ENCODE measurements around the gene SMG9.
"Not testable (repeated sequence)": the region's sequence is repeated elsewhere in the genome, so short reads cannot be mapped to it uniquely, and the experiment has no call there.

SMG9 gene

DNA sequence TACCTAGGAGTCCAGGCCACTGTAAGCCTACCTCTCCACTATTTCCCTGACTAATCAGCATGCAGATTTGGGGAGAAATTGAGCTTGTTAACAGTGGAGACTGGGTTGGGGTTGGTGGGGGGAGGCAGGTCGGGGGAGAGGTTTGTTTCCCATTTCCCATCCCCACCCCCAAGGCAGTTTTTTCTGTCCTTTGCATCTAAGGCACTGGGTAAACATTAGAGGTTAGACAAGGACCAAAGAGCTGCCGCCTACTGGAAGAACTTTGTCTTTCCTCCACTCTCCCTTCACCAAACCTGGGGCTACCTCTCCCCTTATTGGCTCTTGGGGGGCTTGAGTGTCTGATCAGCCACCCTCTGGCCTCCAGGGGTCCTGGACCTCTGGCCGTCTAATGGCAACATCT lies 25.1 kb upstream of the SMG9 start:
- DNase-seq (ENCODE audit: low read depth, low spot score) = no peak

DNA sequence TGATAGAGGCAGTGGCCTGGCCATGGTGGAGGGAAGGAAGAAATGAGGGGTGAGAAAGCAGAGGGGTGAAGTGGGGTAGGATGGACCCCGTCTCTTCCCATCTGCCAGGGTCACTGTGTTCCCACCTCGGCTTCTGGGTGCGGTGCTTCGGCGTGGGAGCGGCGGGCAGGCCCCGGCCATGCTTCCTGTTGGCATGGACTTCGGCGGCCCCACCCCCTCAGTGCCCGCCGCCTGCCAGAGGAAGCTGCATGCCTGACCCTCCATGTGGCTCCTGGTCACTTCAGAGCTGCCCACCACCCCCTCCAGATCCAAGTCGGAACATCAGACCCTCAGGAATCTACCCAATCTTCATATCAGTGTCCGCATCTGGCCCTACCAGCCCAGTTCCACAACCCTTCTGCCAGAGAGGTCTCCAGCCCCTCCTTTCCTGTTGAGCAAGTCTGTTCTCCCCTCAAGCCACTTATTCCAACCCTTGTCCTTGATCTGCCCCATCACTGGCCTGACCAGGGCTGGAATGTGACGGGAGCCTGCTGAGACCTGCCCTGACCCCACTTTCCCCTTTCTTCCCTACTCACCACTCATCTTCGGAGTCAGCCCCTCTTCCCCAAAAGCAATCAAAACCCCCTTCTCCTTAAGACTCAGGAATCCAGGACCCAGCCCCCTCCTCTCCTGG lies 24.5 kb upstream of the SMG9 start:
- DNase-seq (ENCODE audit: low read depth, low spot score) = no peak

DNA sequence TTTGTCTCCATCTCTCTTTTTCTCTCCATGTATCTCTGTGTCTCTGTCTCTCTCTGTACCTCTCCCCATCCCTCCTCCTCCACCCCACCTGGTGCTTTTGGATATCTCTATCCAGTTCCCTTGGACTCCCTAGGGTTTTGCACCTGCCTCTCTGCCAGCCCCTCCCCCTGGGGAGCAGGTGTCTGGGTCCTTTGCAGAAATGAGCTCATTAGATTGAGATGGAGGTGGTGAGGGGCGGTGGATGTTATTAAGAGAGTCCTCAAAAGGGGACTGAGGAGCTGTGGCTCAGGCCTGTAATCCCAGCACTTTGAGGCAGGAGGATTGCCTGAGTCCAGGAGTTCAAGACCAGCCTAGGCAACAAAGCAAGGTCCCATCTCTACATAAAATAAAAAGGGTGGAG lies 23.9 kb upstream of the SMG9 start:
- DNase-seq (ENCODE audit: low read depth, low spot score) = no peak

DNA sequence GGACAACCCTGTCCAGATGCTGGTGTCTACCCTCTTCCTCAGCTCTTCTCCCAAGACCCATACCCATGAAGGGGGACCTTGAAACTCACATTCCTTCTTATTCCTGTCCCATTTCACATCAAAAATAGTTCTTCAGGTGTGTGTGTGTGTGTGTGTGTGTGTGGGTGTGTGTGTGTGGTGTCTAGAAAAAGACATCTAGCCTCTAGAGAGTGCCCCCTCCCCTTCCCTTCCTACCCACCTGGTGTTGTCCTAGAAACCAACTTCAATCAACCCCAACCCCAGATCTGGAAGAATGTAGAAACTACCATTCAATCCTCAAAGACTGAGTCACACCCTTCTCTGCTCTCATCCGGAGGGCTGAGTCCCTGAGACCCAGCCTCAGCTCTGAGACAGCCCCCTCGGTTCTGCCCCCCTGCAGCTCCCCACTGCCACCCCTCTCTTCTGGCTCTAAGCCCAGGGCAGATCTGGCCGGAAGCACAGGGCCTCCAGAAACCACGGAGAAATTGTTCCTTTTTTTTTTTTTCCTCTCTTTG lies 22.5 kb upstream of the SMG9 start:
- DNase-seq (ENCODE audit: low read depth, low spot score) = no peak

DNA sequence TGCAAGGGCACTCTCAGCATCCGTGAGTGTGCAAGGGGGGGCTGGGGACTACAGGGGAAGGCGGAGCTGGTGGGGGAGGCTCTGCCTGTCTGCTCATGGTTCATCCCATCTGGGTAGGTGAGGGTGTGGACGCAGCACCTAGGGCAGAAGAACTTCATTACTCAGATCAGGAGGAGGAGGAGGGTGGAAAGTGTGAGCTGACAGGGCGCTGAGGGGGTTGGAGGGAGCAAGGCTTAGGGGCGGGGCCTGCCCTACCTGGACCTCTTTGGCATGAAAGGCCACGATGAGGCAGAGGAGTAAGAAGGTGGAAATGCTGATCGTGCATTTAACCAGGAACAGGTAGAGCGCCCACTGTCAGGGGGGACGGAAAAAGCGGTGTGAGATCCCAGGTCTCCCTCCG lies 21.5 kb upstream of the SMG9 start:
- no peak for DNase-seq (ENCODE audit: low read depth, low spot score)

DNA sequence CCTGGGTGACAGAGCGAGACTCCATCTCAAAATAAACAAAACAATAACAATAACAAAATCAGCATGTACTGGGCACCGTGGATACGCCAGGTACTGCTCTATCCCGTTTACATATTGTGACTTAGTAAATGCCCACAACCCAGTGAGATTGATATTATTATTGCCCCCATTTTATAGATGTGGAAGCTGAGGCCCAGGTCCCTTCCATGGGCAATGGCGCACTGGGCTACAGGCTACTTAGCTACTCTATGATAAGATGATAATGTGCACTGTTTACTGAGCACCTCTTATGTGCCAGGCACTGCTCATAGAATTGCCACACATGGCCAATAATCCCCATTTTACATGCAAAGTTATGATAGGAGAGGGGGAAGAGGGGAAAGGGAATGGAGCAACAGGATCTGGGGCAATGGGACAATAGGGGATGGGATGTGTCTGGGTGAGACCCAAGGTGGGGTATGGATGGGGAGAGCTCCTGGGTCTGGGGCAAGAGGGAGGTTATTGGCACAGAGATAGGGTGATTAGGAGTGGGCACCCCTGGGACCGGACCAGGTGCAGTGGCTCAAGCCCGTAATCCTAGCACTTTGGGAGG lies 20.6 kb upstream of the SMG9 start:
- DNase-seq (ENCODE audit: low read depth, low spot score) = no peak

DNA sequence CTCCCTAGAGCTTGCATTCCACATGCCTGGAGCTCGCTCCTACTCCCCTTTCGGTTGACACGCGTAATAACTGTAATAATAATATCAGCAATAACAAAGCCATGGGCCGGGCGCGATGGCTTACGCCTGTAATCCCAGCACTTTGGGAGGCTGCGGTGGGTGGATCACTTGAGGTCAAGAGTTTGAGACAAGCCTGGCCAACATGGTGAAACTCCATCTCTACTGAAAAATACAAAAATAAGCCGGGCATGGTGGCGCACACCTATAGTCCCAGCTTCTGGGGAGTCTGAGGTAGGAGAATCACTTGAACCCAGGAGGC lies 20.1 kb upstream of the SMG9 start:
- not testable (repeated sequence) for DNase-seq (ENCODE audit: low read depth, low spot score)

DNA sequence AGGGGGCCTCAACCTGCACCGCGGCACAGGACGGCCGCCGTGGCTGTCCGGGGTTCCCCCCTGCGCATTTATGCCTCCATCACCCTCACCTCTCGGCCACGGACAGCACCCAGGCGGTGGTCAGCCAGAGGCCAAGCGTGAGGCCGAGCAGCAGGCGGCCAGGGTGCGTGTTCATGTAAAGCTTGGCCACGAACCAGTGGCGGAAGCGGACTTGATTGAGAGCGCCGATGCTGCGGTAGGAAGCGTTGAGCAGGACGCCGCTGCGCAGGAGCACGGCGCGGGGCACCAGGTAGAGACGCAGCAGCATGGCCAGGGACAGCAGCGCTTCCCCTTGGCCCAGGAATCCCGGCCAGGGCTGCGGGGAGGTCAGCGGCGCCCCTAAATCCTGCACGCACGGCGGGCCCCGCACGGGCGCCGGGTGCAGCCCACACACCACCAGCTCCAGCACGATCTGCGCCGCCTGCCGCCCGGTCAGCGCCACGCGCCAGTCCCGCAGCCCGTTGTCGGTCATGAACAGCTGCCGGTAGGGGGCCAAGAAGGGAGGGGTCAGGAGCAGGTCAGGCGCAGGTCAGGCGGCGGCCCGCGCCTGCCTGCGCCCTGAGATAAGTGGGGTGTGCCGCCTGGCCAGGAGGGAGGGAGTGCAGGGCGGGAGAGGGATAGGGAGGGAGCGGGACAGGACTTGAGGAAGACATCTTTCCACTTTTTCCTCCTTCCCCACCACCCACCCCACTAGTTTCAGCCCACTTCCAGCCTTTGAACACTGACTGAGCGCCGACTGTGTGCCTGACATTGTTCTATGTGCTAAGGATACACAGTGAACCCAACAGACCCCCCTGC lies 19.6 kb upstream of the SMG9 start:
- no peak for DNase-seq (ENCODE audit: low read depth, low spot score)

DNA sequence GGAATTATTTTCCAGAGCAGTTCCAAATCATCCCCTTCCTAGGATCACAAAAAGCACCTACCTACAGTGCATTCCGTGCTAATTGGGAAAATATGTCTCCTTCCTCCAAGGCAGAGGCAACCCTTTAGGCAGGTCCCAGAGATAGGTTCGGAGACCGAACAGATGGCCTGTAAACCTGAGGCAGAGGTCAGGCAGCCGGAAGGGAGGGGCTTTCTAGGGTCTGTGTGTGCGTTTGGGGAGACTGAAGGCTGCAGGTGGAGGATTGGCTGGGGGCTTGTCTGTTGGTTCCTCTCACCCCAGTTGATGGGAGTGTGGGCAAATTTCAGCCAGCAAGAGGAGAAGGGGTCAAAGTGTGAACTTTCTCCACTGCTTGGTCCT lies 19.0 kb upstream of the SMG9 start:
- no peak for DNase-seq (ENCODE audit: low read depth, low spot score)

DNA sequence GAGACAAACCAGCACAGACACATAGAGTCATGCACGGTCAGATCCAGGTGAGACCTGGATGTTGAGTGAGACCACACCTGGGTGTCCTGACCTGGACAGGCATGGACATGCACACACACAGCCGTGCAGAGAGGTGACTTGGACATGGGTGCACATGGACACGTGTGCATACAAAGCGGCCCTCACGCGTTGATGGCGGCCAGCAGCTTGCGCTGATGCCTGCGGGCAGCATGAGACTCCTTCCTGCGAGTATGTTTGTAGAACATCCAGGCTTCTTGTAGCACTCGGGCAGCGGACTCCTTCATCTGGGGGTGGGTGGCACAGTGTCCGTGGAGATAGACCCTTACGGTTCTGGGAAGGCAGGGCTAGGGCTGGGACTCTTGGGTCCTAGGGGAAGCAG lies 14.5 kb upstream of the SMG9 start:
- DNase-seq (ENCODE audit: low read depth, low spot score) = no peak

DNA sequence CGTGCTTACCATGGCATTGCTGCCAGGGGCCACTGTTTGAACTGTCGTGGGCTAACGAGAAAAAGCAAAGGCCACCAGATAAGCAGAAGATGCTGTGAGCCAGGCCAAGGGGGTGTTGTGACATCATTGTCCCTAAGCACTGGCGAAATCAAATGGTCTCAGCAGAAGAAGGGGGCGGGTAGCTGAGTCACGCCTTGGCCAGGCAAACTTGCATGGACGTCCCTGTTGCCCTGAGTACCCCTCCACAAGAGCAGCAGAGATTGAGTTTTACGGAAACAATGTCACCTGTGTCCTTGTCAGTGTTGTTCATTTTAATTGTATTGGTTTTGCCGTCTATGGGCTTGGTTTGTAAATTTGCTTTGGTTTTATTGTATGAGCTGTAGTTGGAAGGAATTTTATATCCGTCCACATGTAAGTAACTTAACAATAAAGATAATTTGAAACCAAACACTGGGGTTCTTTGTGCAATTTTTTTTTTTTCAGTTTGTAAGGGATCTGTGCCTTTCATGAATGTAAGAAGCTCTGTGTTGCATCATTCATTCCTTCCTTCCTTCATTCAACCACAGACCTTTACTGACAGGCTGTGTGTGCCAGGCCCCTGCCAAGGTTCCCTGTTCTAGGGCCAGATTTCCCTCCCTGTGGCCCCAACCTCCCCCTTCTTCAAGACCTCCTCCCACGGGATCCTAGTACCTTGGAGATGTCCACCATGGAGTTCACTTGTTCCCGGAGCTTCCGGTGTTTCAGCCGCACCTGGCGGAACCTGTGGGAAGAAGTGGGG lies 13.7 kb upstream of the SMG9 start:
- DNase-seq (ENCODE audit: low read depth, low spot score) = no peak

DNA sequence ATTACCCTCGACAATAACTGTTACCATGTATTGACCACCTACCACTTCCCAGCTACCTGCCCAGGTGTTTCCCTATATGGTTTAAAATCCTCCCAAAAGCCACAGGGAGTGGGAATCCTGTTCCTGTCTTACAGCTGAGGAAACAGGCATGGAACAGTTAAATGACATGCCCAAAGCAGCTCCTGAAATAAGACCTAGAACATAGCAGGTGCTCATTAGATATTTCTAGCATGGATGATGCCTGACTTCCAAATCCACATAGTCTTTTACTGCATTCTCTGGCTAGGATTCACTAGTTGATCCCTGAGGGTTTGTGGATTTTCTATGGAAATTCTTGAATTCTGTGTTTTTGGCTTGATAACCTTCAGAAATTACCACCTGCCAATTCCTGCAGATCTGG lies 13.1 kb upstream of the SMG9 start:
- no peak for DNase-seq (ENCODE audit: low read depth, low spot score)

DNA sequence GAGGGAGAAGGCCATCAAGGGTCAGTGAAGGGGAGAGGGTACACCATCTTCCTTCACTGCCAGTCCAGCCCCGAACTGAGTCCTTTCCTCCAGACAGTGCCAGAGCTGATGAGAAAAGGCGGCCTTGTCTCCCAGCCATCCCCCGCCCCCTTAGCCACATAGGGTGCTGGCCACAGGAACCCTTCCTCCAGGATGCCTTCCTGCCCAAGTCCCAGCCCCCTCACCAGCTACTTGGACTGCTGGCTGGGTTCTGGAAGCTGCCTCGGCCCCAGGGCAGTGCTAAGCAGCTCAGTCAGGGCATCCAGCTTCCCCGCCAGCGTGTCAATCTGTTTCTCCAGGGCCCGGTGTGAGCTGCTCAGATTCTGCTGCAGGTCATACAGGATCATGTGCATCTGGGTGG lies 12.6 kb upstream of the SMG9 start:
- no peak for DNase-seq (ENCODE audit: low read depth, low spot score)

DNA sequence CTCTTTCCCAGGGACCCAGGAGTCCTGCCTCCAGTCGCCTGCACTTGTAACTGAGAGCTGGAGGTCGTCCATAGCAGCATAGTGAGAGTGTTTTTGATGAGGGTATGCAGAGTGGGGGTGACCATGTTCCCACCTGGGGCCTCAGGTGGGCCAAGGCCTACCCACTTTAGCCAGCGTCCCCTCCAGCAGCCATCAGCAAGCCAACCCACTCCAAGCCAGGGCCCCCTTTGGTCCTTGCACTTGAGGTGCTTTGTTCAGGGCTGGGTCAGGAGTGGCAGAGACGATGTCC lies 11.9 kb upstream of the SMG9 start:
- DNase-seq (ENCODE audit: low read depth, low spot score) = no peak

DNA sequence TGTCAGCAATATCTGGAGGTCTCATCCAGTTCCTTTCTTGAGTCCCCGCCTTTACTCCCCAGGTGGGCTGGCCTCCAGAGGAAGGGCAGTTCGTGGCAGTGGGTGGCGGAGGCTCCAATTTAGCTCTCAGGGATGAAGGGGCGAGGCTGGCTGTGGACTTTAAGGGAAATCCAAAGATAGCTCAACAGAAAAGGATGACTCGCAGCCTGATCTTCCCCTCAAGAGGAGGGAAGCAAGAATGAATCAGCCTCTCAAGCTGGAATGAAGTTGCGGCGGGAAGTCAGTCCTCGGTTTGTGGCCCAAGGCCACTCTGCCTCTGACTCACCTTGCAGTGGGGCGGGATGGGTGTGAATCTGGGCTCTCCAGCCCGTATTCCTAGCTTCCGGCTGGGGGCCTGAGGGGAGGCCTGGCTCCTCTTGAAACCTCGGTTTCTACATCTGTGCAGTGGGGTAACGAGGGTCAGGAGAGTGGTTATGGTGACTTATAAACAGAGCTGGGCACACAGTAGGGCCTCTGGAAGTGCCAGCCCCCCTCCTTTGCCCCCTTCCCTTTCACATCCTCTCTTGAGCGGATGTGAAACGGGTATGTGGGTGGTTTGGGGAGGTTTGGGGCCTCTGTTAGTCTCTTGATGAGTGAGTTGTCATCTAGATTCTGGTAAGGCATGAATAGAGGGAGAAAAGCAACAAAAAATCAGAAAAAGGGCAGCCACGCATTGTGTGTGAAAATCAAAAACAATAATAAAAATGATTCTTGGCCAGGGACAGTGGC lies 10.5 kb upstream of the SMG9 start:
- no peak for DNase-seq (ENCODE audit: low read depth, low spot score)

DNA sequence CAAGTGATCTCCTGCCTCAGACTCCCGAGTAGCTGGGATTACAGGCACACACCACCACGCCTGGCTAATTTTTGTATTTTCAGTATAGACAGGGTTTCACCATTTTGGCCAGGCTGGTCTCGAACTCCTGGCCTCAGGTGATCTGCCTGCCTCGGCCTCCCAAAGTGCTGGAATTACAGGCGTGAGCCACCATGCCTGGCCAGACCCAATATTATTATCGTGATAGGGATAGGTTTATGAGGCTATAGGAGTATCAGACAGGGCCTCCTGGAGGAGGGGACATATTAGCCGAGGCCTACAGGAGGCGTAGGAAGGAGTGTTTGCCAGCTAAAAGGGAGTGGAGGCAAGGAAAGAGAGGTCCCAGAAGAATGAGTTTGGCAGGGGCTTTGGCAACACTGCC lies 9.9 kb upstream of the SMG9 start:
- not testable (repeated sequence) for DNase-seq (ENCODE audit: low read depth, low spot score)

DNA sequence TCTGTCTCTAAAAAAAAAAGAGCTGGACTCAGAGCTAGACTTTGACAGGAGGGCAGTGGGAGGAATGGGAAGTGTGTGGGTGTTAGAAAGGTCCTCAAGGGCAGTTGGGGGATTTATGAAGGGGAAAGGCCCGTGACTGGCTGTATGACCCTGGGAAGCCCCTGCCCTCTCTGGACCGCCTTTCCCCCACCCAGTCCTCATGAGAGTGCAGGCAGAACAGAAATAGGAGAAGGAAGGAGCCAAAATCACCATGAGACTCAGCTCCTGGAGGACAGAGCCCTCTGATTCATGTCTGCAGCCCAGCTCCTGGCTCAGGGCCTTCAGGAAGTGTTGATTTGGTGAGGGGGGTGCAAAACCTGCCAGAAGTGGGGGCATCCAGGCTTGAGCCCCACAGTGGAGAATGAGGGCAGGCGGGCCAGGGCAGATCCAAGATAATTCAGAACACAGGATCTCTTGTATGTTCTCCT lies 8.7 kb upstream of the SMG9 start:
- DNase-seq (ENCODE audit: low read depth, low spot score) = no peak

DNA sequence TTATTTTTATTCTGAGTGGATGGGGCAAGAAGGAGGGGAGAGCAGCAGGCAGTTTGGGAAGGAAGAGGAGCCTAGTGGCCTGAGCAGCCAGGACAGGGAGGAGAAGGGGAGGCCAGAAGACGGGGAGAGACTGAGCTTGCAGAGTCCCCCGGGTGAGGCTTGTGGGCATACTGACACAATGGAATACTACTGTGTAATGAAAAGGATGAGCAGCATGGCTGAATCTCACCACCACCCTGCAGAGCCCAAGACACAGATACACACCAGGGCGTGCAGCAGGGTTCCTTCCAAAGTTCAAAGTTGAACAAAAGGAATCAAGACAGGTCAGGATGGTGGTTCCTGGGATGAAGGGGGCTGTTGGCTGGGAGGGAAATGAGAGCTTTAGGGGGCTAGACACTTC lies 8.1 kb upstream of the SMG9 start:
- no peak for DNase-seq (ENCODE audit: low read depth, low spot score)

DNA sequence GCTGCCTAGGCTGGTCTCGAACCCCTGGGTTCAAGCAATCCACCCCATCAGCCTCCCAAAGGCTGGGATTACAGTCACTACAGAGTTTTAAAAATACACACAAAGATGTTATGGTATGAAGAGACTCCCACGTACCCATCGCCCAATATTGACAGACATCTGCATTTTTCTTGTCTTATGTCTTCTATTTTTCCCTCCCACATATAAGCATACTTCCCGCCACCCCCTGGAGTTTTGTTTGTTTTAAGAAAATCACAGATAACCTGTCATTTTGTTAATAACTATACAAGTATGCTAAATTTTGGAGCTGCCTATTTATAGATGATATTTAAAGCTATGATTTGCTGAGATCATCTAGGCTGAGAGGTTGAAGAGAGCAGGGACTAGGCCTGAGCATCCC lies 6.2 kb upstream of the SMG9 start:
- no peak for DNase-seq (ENCODE audit: low read depth, low spot score)

DNA sequence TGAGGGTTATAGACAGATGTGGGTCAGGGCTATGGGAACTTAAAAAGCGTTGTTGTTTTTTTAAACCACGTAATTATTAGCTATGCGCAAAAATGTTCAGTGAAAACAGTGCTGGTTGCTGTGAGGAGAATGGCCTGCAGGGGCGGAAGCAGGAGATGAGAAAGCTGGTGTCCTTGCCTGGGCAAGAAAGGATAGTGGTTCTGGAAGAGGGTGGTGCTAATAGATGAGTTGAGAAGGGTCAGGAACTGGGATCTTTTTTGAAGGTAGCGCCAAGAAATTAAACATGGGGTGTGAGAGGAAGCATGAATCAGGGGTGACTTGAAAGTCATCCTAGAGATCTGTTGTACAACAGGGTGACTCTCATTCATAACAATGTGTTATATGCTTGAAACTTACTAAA lies 4.8 kb upstream of the SMG9 start:
- DNase-seq (ENCODE audit: low read depth, low spot score) = no peak

DNA sequence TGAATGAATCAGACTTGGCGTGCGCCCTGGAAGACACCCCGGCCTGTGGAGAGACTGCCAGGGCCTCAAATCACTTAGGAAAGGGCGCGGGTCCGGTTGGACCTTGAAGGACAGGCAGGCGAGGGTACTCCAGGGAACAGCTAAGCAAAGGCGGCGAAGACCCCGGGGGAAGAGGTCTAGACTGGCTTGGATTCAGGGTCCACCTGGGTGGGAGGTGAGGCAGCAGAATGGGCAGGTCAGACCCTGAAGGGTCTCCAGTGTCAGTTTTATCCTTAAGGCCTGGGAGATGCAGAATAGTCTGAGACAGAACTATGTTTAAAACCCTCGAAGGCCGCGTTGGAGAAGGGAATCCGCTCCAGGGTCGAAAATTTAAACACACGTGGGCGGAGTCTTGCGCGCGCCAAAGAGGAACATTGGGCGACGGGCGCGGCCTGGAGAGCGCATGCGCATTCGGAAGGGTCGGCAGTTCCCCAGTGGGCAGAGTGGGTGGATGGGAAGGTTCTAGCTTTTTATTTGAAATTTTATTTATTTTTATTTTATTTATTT lies 567 bp upstream of the SMG9 start:
- DNase-seq (ENCODE audit: low read depth, low spot score) = no peak

DNA sequence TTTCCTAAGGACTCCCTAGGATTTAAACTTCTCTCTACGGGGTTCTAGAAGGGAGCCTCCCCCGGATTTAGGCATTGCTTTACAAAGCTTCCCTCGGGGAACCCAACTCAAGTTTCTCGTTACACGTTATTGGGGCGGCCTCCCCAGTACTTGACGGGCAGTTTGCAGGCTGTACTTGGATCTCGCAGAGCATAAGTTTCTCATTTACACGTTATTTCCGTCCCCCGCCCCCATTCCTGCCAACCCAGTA lies 584 bp downstream of the SMG9 start:
- no peak for DNase-seq (ENCODE audit: low read depth, low spot score)

Measured in iPS DF 19.7 (cell line).